Retinal pigment epithelial cell (primary cell): ENCODE measurements around the gene DEAF1.
A peak's percentile ranks its signal among the peaks of the same experiment; 100 is the strongest.

ENCODE experiments used
- DNase-seq: peaks from one replicate; pipeline ENCODE4 v3.0.0-alpha.2; 2010; ENCODE audit warnings: low read depth
- H3K4me3 ChIP-seq: 2 replicates; pipeline ENCODE4 v1.5.1; 2011; ENCODE audit warnings: mild to moderate bottlenecking, low read length, control low read depth, moderate library complexity
- TF ChIP-seq, protein P1 (sequence below): conservative IDR thresholded peaks from 2 replicates; pipeline ENCODE4 v1.5.1; 2011; ENCODE audit warnings: low read depth, low read length, control low read depth, inconsistent platforms

Gene DEAF1

DNA sequence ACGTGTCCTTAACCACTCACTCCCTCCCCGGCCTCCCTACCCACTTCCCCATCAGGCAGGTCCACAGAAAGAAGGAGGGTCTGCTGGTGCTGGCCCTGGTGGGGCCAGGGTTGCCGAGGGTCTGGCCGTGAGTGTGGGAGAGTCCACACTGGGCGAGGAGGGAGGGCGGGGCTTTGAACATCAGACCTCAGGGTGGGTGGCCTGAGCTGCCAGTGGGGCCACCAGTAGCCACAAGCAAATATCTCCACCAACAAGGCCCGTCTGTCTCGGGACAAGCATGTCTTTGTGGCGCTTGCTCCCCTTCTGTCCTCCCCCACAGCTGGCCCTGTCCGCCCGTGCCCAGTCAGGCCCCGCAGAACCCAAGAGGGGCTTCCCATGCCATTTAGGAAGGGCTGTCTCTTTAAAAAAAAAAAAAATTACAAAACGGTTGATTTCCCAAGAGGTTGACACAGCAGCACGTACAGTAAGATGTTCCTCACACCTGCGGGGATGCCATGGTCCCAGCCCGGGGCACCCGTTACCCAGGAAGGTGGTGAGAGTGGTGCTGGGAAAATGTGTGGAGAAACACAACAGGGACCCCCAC is 34.6 kb upstream of the DEAF1 start:
- TF ChIP-seq, protein P1, sequence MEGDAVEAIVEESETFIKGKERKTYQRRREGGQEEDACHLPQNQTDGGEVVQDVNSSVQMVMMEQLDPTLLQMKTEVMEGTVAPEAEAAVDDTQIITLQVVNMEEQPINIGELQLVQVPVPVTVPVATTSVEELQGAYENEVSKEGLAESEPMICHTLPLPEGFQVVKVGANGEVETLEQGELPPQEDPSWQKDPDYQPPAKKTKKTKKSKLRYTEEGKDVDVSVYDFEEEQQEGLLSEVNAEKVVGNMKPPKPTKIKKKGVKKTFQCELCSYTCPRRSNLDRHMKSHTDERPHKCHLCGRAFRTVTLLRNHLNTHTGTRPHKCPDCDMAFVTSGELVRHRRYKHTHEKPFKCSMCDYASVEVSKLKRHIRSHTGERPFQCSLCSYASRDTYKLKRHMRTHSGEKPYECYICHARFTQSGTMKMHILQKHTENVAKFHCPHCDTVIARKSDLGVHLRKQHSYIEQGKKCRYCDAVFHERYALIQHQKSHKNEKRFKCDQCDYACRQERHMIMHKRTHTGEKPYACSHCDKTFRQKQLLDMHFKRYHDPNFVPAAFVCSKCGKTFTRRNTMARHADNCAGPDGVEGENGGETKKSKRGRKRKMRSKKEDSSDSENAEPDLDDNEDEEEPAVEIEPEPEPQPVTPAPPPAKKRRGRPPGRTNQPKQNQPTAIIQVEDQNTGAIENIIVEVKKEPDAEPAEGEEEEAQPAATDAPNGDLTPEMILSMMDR: no peak
- H3K4me3 ChIP-seq: no peak overlapping the region
- DNase-seq: no peak

DNA sequence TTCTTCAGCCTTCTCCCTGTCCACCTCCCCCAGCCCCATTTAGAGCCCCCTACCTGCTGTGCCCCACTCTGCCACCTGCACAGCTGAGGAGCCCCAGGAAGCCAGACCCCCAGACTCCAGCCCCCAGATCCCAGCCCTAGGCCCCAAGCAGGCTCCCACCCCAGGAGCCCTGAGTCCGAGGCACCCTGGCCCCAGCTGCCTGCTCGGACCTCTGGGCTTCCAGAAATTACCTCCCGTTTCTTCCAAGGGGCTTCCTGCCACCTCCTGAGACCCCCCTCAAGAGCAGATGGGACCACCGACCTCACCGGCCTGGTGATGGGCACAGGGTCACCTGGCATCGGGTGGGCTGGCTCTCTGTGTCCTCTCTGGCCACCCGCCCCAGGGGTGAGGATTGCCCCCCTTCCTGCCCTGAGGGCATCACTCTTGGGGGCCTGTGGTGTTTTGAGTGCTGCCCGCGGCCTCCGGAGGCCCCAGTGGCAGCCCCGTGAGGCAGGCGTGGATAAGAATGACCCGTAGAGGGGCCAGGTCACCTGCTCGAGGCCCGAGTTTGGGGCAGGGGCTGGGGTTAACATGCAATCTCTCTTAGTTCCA is 34.0 kb upstream of the DEAF1 start:
- H3K4me3 ChIP-seq: no peak overlapping the region
- no peak for DNase-seq
- TF ChIP-seq, protein P1: no peak

DNA sequence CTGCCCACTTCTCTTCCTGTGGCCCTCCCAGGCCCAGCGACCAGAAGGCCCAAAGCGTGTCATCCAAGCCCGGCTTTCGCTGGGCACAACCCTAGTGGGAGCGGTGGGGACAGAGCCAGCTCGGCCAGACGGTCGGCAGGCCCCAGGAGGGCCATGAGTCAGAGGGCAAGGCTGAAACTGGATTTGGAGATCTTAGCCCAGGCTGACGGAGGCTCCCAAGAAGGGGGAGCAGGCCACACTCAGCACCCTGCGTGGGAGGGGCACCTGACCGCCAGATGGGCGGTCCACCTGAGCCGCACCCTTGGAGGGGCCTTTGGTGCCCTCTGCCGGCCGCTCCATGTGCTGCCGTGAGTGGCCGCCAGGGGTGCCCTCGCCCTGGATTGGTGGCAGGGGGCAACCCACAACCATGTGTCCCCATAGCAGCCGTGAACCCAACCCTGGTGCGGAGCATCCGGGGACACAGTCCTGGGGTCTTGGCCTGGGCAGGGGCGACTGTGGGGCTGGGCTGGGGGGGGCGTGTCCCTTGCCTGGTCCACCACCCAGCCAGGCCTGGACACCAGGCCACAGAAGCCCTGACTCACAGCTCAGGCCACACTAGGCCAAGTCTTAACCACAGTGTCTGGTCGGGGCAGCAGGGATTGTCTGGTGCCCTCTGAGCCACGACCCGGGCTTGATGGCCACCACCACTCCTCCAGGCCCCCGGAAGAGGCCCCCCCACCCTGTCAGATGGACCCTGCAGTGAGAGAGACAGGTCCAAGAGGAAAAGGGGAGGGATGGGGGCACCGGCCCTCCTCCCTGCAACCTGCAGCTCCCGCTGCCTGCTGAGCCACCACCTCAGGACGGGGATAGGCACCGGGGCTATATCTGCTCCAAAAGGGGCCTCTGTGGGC is 33.1 kb upstream of the DEAF1 start:
- no peak overlapping the region for H3K4me3 ChIP-seq
- TF ChIP-seq, protein P1: peak; percentile 98
- DNase-seq: no peak

DNA sequence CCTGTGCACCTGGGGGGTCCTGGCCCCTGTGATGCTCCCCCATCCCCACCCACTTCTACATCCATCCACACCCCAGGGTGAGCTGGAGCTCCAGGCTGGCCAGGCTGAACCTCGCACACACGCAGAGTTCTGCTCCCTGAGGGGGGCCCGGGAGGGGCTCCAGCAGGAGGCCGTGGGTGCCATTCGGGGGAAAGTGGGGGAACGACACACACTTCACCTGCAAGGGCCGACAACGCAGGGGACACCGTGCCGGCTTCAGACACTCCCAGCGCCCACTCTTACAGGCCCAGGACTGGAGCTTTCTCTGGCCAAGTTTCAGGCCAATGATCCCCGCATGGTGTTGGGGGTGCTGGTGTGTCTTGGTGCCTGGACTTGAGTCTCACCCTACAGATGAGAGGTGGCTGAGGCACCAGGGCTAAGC is 32.3 kb upstream of the DEAF1 start:
- no peak for DNase-seq
- TF ChIP-seq, protein P1: no peak
- no peak overlapping the region for H3K4me3 ChIP-seq

DNA sequence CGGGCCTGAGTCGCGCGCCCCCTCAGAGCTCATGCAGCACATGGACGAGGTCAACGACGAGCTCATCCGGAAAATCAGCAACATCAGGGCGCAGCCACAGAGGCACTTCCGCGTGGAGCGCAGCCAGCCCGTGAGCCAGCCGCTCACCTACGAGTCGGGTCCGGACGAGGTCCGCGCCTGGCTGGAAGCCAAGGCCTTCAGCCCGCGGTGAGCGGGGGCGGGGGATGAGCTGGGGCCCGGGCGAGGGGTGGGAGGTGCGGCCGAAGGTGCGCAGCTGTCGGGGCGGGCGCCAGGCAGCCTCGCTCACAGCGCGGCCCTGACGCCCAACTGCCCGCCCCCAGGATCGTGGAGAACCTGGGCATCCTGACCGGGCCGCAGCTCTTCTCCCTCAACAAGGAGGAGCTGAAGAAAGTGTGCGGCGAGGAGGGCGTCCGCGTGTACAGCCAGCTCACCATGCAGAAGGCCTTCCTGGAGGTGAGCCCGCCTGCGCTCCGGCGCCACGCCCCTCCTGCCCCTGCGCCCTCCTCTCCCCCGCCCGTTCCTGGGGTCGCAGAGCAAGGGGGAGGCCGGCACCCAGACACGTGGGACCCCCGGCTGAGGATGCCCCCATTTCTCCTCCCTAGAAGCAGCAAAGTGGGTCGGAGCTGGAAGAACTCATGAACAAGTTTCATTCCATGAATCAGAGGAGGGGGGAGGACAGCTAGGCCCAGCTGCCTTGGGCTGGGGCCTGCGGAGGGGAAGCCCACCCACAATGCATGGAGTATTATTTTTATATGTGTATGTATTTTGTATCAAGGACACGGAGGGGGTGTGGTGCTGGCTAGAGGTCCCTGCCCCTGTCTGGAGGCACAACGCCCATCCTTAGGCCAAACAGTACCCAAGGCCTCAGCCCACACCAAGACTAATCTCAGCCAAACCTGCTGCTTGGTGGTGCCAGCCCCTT is 31.5 kb upstream of the DEAF1 start:
- TF ChIP-seq, protein P1: no peak
- no peak for DNase-seq
- H3K4me3 ChIP-seq: no peak overlapping the region

DNA sequence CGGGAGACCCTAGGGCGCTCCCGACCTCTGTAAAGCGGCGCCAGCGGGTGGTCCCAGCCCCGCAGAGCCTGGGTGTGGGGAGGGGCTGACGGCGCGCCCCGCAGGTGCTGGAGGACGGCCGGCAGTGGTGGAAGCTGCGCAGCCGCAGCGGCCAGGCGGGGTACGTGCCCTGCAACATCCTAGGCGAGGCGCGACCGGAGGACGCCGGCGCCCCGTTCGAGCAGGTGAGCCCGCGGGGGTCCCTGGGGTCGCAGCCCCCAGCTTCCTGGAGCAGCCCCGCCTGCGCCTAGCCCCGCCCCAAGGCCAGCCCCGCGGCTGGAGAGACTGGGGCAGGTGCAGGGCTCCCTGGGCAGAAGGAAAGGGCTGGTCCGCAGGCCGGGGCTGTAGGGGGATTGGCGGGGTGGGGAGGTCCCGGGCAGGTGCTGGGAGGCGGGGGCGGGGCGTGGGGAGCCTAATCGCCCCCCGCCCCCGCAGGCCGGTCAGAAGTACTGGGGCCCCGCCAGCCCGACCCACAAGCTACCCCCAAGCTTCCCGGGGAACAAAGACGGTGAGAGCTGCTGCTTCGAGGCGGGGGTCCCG is 30.7 kb upstream of the DEAF1 start:
- H3K4me3 ChIP-seq: no peak overlapping the region
- TF ChIP-seq, protein P1: no peak
- DNase-seq: no peak
